Measurements from ENCODE around the gene C2CD2L.
"Not testable (repeated sequence)": the region's sequence is repeated elsewhere in the genome, so short reads cannot be mapped to it uniquely, and the experiment has no call there.

The C2CD2L gene

DNA sequence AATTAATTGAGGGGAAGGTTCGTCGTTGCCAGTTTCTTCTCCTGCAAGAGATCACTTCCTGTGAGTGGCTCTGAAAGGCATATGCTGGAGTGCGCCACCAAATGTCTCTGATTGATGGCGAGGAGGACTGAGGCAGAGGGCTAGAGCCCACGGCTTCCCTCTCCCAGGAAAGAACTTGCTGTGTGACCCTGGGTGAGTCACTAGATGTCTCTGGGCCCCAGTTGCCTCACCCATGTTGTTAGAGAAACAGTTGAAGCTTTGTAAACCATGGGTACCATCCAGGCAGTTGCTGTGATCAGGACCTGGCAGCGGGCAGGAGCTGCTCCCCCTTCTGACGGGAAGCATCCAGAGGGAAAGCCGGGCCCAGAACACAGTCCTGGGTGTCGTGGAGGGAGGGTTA is 44.9 kb downstream of the C2CD2L start:
- DNase-seq (ENCODE audit: low spot score) = no peak

DNA sequence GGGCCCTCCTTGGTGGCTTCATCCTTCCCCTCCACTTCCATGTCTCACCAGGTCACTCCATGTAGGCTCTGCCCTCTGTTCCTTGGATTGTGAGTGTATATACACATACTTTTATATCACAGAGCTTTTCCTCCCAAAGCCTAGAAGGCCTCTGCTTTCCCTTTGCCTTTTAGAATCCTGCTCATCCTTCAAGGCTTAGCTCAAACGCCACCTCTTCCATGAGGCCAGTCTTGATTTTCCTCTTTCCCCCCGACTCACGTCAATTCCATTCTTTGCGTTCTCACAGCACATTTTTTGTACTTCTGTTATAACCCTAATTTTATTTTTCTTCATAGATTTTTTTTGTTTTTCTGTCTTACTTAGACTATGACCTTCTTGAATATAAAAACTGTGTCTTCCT is 45.5 kb downstream of the C2CD2L start:
- DNase-seq (ENCODE audit: low spot score) = no peak

DNA sequence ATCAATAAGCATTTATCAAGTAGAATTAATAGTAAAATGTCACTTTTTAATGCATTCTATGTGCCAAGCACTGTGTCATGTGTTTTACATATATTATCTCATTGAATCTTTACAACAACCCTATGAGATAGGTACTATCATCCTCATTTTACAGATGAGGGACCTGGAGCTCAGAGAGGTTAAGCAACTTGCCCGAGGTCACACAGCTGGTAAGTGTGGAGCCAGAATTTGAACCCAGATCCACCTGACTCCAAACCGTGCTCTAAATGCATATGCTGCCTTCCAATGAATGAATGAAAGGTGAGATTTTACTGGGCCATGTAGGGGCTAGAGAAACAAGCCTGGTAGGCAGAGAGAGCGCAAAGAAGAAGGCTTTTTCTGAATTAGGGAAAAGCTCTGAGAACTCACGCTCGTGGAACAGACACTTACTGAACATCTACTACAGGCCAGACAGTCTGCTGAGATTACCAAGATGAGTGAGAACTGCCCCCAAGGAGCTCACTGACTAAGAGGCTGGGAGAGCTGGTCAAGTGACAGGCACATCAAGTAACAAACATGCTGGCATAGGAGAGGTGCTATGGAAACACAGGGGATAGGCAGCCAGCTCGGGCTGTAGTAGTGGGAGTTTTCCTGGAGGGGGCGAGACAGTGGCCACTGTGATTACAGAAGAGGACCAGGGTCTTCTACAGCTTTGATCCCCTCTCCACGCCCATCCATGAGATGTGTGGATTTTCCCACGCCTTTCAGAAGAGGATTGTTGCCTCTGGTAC is 46.1 kb downstream of the C2CD2L start:
- peak; percentile 35 for DNase-seq (ENCODE audit: low spot score)

- no peak for DNase-seq (ENCODE audit: low spot score)
Observed at GRCh38 chr11:119154178-119154577, 47.0 kb downstream of the C2CD2L start.

- peak; percentile 36 for DNase-seq (ENCODE audit: low spot score)
Observed at GRCh38 chr11:119155733-119156492, 48.8 kb downstream of the C2CD2L start.

- no peak for DNase-seq (ENCODE audit: low spot score)
Observed at GRCh38 chr11:119156496-119156895, 49.4 kb downstream of the C2CD2L start.

GRCh38 chr11:119157063-119157462 is 49.9 kb downstream of the C2CD2L start:
- no peak for DNase-seq (ENCODE audit: low spot score)

DNA sequence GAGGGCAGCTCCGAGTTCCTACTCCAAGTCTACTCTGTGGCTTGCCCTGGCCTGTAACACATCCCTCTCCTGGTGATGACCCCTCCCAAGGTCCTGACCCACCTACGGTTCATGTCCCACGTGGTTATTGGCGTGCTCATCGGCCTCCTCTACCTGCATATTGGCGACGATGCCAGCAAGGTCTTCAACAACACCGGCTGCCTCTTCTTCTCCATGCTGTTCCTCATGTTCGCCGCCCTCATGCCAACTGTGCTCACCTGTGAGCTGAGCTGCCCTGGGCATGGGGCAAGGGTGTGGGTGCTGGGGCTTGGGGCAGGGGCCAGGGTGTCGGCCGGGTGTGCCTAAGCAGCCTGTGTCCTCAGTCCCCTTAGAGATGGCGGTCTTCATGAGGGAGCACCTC is 51.3 kb downstream of the C2CD2L start:
- no peak for DNase-seq (ENCODE audit: low spot score)

DNA sequence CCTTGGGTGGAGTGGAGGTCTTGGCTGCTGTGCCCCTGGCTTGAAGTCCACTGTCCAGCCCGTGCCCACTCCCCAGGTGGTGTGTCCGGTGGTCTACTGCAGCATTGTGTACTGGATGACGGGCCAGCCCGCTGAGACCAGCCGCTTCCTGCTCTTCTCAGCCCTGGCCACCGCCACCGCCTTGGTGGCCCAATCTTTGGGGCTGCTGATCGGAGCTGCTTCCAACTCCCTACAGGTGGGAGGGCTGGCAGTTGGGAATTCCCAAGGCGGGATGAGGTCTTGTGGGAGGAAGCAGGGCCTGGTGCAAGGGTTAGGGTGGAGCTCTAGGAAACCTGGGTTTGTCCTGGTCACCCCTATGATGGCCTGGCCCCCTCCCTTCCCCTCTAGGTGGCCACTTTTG is 53.0 kb downstream of the C2CD2L start:
- DNase-seq (ENCODE audit: low spot score) = no peak

DNA sequence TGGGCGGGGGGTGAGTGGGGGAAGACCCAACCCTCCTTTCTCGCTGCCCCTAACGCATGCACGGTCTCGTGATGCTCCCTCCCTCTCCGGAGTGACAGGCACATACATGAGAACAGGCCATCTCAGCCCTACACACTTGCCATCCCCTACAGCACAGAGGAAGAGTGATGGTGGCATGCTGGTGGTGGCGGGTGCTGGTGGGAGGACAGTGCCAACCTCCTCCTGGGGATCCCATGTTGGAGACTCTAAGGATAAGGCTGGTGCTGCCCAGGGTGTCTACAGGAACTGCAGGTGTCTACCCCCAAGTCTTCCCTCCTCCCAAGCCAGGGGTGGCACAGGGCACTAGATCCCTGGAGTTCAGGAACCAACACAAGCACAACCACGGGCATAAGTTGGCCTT is 54.7 kb downstream of the C2CD2L start:
- no peak for DNase-seq (ENCODE audit: low spot score)

DNA sequence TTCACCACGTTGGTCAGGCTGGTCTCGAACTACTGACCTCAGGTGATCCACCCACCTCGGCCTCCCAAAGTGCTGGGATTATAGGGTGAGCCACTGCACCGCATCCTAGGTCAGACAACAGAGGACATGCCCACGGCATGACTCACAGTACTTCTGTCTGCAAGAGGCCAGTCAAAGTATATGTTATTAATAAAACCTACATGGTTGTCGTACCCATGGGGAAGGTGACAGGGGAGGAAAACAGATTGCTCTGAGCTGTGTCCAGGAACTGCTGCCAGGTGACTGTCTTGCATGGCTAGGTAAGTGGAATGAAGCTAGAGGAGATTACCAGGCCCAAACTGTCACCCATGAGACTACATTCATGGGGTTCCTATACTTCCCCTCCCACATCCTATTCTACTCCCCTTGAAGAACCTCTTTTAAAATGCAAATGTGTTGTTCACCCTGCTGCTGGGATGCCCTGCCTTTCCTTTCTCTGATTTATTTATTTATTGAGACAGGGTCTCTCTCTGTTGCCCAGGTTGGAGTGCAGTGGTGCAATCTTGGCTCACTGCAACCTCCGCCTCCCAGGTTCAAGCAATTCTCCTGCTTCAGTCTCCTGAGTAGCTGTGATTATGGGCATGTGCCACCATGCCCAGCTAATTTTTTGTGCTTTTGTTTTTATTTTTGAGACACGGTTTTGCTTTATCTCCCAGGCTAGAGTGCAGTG is 59.4 kb downstream of the C2CD2L start:
- DNase-seq (ENCODE audit: low spot score) = no peak

DNA sequence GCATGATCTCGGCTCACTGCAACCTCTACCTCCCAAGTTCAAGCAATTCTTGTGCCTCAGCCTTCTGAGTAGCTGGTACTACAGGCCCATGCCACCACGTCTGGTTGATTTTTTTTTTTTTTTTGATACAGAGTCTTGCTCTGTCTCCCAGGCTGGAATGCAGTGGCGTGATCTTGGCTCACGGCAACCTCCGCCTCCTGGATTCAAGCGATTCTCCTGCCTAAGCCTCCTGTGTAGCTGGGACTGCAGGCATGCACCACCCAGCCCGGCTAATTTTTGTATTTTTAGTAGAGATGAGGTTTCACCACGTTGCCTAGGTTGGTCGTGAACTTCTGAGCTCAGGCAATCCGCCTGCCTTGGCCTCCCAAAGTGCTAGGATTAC is 59.9 kb downstream of the C2CD2L start:
- DNase-seq (ENCODE audit: low spot score) = not testable (repeated sequence)

GRCh38 chr11:119167933-119168332 is 60.8 kb downstream of the C2CD2L start:
- no peak for DNase-seq (ENCODE audit: low spot score)
